GM12878 (cell line): ENCODE measurements around the gene EBF3. TPM values are rescaled to one million over a fixed set of nuclear protein-coding genes. Genes with fewer than 3 reads are reported as not detected.

ENCODE experiments used
- ATAC-seq: fragments of 200-7000 bp; cut with Tn5 transposase; 3 replicates; pipeline ENCODE4 v1.9.1; 2020; ENCODE audit warnings: mild to moderate bottlenecking, moderate library complexity
- BruUV-seq: library from RNA; stranded (reverse); fragments of 400-500 nt; replicated peaks from 2 replicates; lab custom pipeline; 2021; lab: Mats Ljungman, UMichigan
- CTCF ChIA-PET: fragments of 300-600 bp; sonication (Branson Sonifier 250); formaldehyde crosslinking; extraction: SDS; loops from one replicate; lab custom pipeline; 2021; ENCODE audit warnings: inconsistent platforms; lab: Yijun Ruan, JAX
- POLR2A ChIA-PET: fragments of 350-600 bp; formaldehyde crosslinking; extraction: SDS; loops from one replicate; lab custom pipeline; 2021; ENCODE audit warnings: inconsistent platforms; lab: Charles Lee
- RAD21 ChIA-PET: fragments of 300-600 bp; sonication (Branson Sonifier 250); formaldehyde crosslinking; loops from one replicate; lab custom pipeline; 2023; ENCODE audit warnings: antibody characterized with exemption; ENCODE audit not compliant: unreplicated experiment; lab: Charles Lee
- SMC1A ChIA-PET: fragments of 300-600 bp; sonication (Branson Sonifier 250); formaldehyde crosslinking; loops from one replicate; lab custom pipeline; 2023; ENCODE audit not compliant: unreplicated experiment, uncharacterized antibody; lab: Charles Lee
- DNase-seq: peaks from one replicate; pipeline ENCODE4 v3.0.0-alpha.2; 2011; ENCODE audit warnings: low read depth, low spot score
- FAIRE-seq: peaks from 3 replicates; lab custom pipeline; 2011; peaks lifted over from hg19 to GRCh38; lab: Jason Lieb, UNC
- H2AFZ ChIP-seq: 2 replicates; pipeline ENCODE4 v1.6.0; 2011; ENCODE audit warnings: low read depth, low read length, control low read depth; ENCODE audit not compliant: control insufficient read depth
- H3K27ac ChIP-seq: 2 replicates; pipeline ENCODE4 v1.5.1; 2011; ENCODE audit warnings: control low read depth; ENCODE audit not compliant: control insufficient read depth, insufficient read depth
- H3K27me3 ChIP-seq, 2 experiments: replicated peaks in 1 of 2; 2 replicates each; pipeline versions ENCODE4 v1.6.0 to v1.6.1; 2011; ENCODE audit warnings: low read length in 1 of 2; ENCODE audit not compliant: control insufficient read depth in 2 of 2, insufficient read depth in 2 of 2
- H3K36me3 ChIP-seq, 2 experiments: 2 replicates each; pipeline ENCODE4 v1.5.1; 2011; ENCODE audit warnings: low read length in 1 of 2; ENCODE audit not compliant: control insufficient read depth in 2 of 2, insufficient read depth in 2 of 2
- H3K4me1 ChIP-seq: 2 replicates; pipeline ENCODE4 v1.6.1; 2011; ENCODE audit warnings: mild to moderate bottlenecking, low read length, moderate library complexity, mixed read lengths; ENCODE audit not compliant: control insufficient read depth, insufficient read depth
- H3K4me2 ChIP-seq: 2 replicates; pipeline ENCODE4 v1.6.0; 2011; ENCODE audit warnings: control low read depth; ENCODE audit not compliant: control insufficient read depth, insufficient read depth
- H3K4me3 ChIP-seq: fragments of 200-600 bp; sonication (generic); 2 replicates; pipeline ENCODE4 v1.5.1; 2016
- H3K79me2 ChIP-seq: 2 replicates; pipeline ENCODE4 v1.6.0; 2011; ENCODE audit warnings: low read length; ENCODE audit not compliant: control insufficient read depth, insufficient read depth
- H3K9ac ChIP-seq: 2 replicates; pipeline ENCODE4 v1.8.0; 2011; ENCODE audit warnings: low read length, control low read depth, mixed read lengths; ENCODE audit not compliant: control insufficient read depth, insufficient read depth
- H3K9me3 ChIP-seq: replicated peaks from 3 replicates; pipeline ENCODE4 v1.5.1; 2011; ENCODE audit warnings: mild to moderate bottlenecking, low read length; ENCODE audit not compliant: control insufficient read depth, insufficient read depth
- H4K20me1 ChIP-seq: 2 replicates; pipeline ENCODE4 v1.6.0; 2011; ENCODE audit not compliant: control insufficient read depth, insufficient read depth
- CREM ChIP-seq: IDR thresholded peaks from 2 replicates; pipeline ENCODE4 v1.6.1; 2014; ENCODE audit warnings: antibody characterized with exemption, low read depth
- GATAD2B ChIP-seq: fragments of 450-650 bp; conservative IDR thresholded peaks from 2 replicates; pipeline ENCODE4 v1.6.1; 2017; ENCODE audit warnings: low read depth, mild to moderate bottlenecking, moderate library complexity
- HDAC2 ChIP-seq: fragments of 200-600 bp; sonication (generic); IDR thresholded peaks from 2 replicates; pipeline ENCODE4 v1.6.1; 2017
- IRF4 ChIP-seq: IDR thresholded peaks from 2 replicates; pipeline ENCODE4 v1.6.1; 2011; ENCODE audit warnings: low read depth, low read length
- JUND ChIP-seq: IDR thresholded peaks from 2 replicates; pipeline ENCODE4 v1.6.1; 2012; ENCODE audit warnings: low read depth, mild to moderate bottlenecking, low read length, improper control_type of control experiment, moderate library complexity
- NR2F1 ChIP-seq: fragments of 450-650 bp; conservative IDR thresholded peaks from 2 replicates; pipeline ENCODE4 v1.6.1; 2017; ENCODE audit warnings: mild to moderate bottlenecking
- WGBS: methylation state at CpG from one replicate; pipeline ENCODE4 v1.1.6; 2016; ENCODE audit warnings: low lambda C conversion rate; ENCODE audit not compliant: insufficient replicate concordance, insufficient coverage; ENCODE audit errors: missing lambda C conversion rate; 5-methylcytosine and 5-hydroxymethylcytosine counted together
- in situ Hi-C: fragments of 300-500 bp; cut with MboI; formaldehyde crosslinking; loops from 9 replicates; pipeline ENCODE4 v1.14.3; 2018; ENCODE audit warnings: mixed read lengths
- intact Hi-C: fragments of 100-400 bp; cut with micrococcal nuclease; formaldehyde crosslinking; loops from one replicate; pipeline ENCODE4 v1.14.2; 2022; ENCODE audit not compliant: unreplicated experiment
- polyA plus RNA-seq, 11 experiments: library from polyadenylated mRNA; depleted of rRNA in 4 of 11; unstranded in 6 of 11; stranded (reverse) in 5 of 11; fragments of >200 nt; fragmentation: Nextera tagmentation in 4 of 11; fragmentation: Illumina TruSeq in 1 of 11; extraction: Ambion mirVana in 4 of 11; extraction: Trizol in 1 of 11; gene quantifications; 1 replicate in 1 of 11; 2 replicates in 10 of 11; pipeline versions ENCODE4 v1.2.1 to v1.2.3, GENCODE V29; 2011 to 2016; ENCODE audit warnings: inconsistent platforms in 2 of 11, missing spikeins in 2 of 11, low read depth in 1 of 11
- total RNA-seq, 4 experiments: library from RNA; depleted of rRNA in 3 of 4; stranded (reverse); fragments of >200 nt in 3 of 4; fragmentation: Illumina TruSeq in 1 of 4; extraction: Trizol in 1 of 4; gene quantifications; 2 replicates each; pipeline versions ENCODE4 v1.2.1 to v1.2.3, GENCODE V29; 2013 to 2021
- TF ChIP-seq, protein P1 (sequence below): fragments of 450-650 bp; formaldehyde crosslinking; IDR thresholded peaks from 2 replicates; pipeline ENCODE4 v1.4.0; 2022; ENCODE audit warnings: mild to moderate bottlenecking, moderate library complexity
- TF ChIP-seq, protein P2 (sequence below): IDR thresholded peaks from 2 replicates; pipeline ENCODE4 v1.6.1; 2011; ENCODE audit warnings: borderline replicate concordance, low read depth, mild to moderate bottlenecking, moderate library complexity, low read length; ENCODE audit not compliant: insufficient read depth, poor library complexity, severe bottlenecking
- TF ChIP-seq, protein P3 (sequence below): fragments of 450-650 bp; IDR thresholded peaks from 2 replicates; pipeline ENCODE4 v1.6.1; 2014; ENCODE audit warnings: mild to moderate bottlenecking
- TF ChIP-seq, protein P4 (sequence below): IDR thresholded peaks from 2 replicates; pipeline ENCODE4 v1.6.1; 2012; ENCODE audit warnings: low read depth, low read length, improper control_type of control experiment
- TF ChIP-seq, protein P5 (sequence below): IDR thresholded peaks from 2 replicates; pipeline ENCODE4 v1.6.1; 2012; ENCODE audit warnings: improper control_type of control experiment, low read depth, low read length; ENCODE audit not compliant: insufficient replicate concordance

Gene EBF3
- total and polyA plus RNA-seq, 10 of the 15 experiments (the other 5 are each of a cell fraction or from before 2014, with no cell fraction given): not detected

DNA sequence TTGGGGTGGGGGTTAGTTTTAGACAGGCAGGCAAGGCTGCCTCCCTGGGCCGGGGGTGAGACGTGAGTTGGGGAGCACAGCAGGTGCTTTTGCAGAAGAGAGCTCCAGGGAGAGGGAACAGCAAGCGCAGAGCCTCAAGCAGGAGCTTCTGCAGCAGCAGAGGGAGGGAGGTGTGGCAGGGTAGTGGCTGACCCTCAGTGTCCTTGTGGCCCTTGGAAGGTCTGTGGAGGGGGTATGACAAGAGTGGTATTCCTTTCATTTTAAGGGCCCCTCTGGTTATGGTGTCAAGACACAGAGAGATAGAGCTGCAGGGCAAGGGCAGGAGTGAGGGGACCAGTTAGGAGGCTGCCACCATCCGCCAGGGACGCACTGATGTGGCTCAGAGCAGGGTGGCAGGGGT lies 138.9 kb downstream of the EBF3 start (continued):
- TF ChIP-seq, protein P1, sequence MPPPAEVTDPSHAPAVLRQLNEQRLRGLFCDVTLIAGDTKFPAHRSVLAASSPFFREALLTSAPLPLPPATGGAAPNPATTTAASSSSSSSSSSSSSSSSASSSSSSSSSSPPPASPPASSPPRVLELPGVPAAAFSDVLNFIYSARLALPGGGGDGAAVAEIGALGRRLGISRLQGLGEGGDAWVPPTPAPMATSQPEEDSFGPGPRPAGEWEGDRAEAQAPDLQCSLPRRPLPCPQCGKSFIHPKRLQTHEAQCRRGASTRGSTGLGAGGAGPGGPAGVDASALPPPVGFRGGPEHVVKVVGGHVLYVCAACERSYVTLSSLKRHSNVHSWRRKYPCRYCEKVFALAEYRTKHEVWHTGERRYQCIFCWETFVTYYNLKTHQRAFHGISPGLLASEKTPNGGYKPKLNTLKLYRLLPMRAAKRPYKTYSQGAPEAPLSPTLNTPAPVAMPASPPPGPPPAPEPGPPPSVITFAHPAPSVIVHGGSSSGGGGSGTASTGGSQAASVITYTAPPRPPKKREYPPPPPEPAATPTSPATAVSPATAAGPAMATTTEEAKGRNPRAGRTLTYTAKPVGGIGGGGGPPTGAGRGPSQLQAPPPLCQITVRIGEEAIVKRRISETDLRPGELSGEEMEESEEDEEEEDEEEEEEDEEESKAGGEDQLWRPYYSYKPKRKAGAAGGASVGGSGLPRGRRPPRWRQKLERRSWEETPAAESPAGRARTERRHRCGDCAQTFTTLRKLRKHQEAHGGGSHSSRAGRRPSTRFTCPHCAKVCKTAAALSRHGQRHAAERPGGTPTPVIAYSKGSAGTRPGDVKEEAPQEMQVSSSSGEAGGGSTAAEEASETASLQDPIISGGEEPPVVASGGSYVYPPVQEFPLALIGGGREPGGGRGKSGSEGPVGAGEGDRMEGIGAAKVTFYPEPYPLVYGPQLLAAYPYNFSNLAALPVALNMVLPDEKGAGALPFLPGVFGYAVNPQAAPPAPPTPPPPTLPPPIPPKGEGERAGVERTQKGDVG (CRISPR knock-in tag): no peak
- TF ChIP-seq, protein P2, sequence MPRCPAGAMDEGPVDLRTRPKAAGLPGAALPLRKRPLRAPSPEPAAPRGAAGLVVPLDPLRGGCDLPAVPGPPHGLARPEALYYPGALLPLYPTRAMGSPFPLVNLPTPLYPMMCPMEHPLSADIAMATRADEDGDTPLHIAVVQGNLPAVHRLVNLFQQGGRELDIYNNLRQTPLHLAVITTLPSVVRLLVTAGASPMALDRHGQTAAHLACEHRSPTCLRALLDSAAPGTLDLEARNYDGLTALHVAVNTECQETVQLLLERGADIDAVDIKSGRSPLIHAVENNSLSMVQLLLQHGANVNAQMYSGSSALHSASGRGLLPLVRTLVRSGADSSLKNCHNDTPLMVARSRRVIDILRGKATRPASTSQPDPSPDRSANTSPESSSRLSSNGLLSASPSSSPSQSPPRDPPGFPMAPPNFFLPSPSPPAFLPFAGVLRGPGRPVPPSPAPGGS: no peak
- no peak for TF ChIP-seq CREM
- TF ChIP-seq NR2F1: no peak

DNA sequence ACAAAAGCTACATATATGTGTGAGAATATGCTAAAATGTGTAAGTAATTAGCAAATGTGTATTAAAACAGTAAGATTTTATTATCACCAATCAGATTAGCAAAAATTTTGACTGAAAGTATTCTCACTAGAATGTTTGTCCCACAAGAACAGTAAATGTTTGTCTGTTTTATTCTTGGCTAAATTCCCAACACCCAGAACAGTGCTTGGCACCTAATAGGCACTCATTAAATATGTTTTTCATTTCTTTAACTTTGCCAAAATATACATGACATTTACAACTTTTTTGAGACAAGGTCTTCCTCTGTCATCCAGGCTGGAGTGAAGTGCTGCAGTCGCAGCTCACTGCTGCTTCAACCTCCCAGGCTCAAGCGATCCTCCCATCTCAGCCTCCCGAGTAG lies 143.6 kb downstream of the EBF3 start:
- no peak for DNase-seq
- in situ Hi-C loops (no loop called here), intact Hi-C loops (no loop called here)
- Histone ChIP-seq H3K4me1 (no peaks in the 10 kb centered on the region), H3K4me2 (no peak overlapping the region), H3K27ac (no peak overlapping the region), H4K20me1 (no peaks in the 10 kb centered on the region), H3K4me3 (no peak overlapping the region), H2AFZ (no peak overlapping the region), H3K9me3 (no peaks in the 10 kb centered on the region), H3K9ac (no peak overlapping the region), H3K79me2 (no peaks in the 10 kb centered on the region), H3K36me3 (no peaks in the 10 kb centered on the region), H3K27me3 (no peaks in the 10 kb centered on the region)
- RAD21 ChIA-PET: no interaction called here
- ATAC-seq: no peak
- SMC1A ChIA-PET: no interaction called here
- POLR2A ChIA-PET: no interaction called here
- BruUV-seq: no TSS peak
- FAIRE-seq: no peak
- CTCF ChIA-PET: interaction anchor here (0.8 kb wide), 1 partner anchor 189 kb away, joined by 3 read pairs; no protein-coding TSS in a partner anchor
- 2% methylated on average over 3 of the region's 3 CpGs for WGBS
- TF ChIP-seq, protein P3, sequence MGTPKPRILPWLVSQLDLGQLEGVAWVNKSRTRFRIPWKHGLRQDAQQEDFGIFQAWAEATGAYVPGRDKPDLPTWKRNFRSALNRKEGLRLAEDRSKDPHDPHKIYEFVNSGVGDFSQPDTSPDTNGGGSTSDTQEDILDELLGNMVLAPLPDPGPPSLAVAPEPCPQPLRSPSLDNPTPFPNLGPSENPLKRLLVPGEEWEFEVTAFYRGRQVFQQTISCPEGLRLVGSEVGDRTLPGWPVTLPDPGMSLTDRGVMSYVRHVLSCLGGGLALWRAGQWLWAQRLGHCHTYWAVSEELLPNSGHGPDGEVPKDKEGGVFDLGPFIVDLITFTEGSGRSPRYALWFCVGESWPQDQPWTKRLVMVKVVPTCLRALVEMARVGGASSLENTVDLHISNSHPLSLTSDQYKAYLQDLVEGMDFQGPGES: no peak
- TF ChIP-seq, protein P4, sequence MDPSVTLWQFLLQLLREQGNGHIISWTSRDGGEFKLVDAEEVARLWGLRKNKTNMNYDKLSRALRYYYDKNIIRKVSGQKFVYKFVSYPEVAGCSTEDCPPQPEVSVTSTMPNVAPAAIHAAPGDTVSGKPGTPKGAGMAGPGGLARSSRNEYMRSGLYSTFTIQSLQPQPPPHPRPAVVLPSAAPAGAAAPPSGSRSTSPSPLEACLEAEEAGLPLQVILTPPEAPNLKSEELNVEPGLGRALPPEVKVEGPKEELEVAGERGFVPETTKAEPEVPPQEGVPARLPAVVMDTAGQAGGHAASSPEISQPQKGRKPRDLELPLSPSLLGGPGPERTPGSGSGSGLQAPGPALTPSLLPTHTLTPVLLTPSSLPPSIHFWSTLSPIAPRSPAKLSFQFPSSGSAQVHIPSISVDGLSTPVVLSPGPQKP: no peak
- TF ChIP-seq GATAD2B: no peak
- no peak for TF ChIP-seq JUND
- TF ChIP-seq, protein P5, sequence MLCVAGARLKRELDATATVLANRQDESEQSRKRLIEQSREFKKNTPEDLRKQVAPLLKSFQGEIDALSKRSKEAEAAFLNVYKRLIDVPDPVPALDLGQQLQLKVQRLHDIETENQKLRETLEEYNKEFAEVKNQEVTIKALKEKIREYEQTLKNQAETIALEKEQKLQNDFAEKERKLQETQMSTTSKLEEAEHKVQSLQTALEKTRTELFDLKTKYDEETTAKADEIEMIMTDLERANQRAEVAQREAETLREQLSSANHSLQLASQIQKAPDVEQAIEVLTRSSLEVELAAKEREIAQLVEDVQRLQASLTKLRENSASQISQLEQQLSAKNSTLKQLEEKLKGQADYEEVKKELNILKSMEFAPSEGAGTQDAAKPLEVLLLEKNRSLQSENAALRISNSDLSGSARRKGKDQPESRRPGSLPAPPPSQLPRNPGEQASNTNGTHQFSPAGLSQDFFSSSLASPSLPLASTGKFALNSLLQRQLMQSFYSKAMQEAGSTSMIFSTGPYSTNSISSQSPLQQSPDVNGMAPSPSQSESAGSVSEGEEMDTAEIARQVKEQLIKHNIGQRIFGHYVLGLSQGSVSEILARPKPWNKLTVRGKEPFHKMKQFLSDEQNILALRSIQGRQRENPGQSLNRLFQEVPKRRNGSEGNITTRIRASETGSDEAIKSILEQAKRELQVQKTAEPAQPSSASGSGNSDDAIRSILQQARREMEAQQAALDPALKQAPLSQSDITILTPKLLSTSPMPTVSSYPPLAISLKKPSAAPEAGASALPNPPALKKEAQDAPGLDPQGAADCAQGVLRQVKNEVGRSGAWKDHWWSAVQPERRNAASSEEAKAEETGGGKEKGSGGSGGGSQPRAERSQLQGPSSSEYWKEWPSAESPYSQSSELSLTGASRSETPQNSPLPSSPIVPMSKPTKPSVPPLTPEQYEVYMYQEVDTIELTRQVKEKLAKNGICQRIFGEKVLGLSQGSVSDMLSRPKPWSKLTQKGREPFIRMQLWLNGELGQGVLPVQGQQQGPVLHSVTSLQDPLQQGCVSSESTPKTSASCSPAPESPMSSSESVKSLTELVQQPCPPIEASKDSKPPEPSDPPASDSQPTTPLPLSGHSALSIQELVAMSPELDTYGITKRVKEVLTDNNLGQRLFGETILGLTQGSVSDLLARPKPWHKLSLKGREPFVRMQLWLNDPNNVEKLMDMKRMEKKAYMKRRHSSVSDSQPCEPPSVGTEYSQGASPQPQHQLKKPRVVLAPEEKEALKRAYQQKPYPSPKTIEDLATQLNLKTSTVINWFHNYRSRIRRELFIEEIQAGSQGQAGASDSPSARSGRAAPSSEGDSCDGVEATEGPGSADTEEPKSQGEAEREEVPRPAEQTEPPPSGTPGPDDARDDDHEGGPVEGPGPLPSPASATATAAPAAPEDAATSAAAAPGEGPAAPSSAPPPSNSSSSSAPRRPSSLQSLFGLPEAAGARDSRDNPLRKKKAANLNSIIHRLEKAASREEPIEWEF: no peak
- no peak for TF ChIP-seq IRF4
- TF ChIP-seq HDAC2: no peak
